Measurements from ENCODE around the gene ADGRF3.

DNA sequence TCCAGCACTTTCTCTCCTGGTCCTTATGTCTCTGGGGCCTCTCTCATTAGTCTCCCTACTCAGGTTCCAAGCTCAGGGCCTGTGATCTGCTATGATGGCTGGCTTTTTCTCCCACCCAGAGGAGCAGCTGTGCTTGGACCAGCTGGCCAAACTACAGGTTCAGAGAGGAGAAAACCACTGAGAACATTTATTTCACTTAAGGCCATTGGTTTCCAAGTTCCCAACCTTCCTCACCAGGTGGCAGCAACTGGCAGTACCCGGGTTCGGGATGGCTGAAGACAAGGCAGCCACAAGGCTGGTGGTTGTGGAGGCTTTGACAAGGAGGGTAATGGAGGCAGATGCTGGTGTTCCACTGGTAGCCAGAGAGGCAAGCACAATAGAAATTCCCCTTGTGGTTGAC, 30.5 kb downstream of the ADGRF3 start:
- TF ChIP-seq, protein P1, sequence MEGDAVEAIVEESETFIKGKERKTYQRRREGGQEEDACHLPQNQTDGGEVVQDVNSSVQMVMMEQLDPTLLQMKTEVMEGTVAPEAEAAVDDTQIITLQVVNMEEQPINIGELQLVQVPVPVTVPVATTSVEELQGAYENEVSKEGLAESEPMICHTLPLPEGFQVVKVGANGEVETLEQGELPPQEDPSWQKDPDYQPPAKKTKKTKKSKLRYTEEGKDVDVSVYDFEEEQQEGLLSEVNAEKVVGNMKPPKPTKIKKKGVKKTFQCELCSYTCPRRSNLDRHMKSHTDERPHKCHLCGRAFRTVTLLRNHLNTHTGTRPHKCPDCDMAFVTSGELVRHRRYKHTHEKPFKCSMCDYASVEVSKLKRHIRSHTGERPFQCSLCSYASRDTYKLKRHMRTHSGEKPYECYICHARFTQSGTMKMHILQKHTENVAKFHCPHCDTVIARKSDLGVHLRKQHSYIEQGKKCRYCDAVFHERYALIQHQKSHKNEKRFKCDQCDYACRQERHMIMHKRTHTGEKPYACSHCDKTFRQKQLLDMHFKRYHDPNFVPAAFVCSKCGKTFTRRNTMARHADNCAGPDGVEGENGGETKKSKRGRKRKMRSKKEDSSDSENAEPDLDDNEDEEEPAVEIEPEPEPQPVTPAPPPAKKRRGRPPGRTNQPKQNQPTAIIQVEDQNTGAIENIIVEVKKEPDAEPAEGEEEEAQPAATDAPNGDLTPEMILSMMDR (IDR thresholded peaks at IDR 0.05), result no peak
- TF ChIP-seq EZH2 (IDR thresholded peaks at IDR 0.05; ENCODE audit: borderline replicate concordance, insufficient read depth, low read depth, low read length, poor library complexity, severe bottlenecking), result no peak
